Measurements from ENCODE around the gene CD9. TPM values are rescaled to one million over a fixed set of nuclear protein-coding genes. Genes with fewer than 3 reads are reported as not detected.

CD9 gene
- polyA plus RNA-seq, 1 donor from 2014 or later: not detected

DNA sequence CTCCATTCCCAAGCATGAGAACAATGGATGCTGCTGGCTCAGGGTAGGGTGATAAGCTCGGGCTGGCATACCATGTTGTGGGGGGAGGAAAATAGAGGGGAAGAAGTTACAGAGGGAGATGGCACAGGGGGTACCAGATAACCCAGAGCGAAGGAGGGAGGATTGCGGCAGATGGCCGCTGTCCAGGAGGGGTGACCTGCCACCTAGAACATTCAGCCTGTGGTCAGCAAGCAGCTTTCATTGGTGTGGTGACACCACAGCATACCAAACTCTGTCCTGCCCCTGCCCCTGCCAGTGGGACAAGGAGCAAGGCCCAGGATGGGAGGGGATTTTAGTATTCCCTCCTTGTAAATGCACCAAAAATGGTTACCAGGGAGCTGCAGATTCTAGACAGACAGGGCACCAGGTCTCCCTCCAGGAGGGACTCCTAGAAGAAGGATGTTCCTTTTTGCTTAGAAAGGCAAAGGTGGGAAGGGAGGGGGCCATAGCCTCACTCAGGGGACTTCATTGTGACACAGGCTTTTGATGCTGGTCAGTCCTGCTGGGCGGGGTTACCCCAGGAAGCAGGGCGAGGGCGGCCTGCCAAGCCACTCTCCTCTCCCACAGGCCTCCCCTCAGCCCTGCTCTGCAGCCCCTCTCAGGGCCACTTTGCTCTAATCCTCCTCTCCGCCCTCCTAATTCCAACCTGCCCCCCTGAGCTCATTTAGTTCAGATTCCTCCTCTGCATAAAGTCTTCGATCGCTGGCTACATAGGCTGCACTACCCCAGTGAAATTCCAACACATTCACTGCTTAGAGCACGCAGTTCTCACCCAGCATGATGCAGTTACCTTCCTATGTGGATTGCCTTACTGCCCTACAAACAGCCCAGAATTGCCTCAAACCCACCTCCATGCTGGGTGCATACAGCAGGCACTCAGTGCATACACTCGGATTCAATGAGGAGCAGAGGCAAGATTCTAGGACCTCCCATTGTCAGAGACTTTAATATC, 74.3 kb downstream of the CD9 start:
- H3F3A ChIP-seq (ENCODE audit: insufficient read depth, low read length, poor library complexity, severe bottlenecking): no peaks in the 10 kb centered on the region
- H3K4me2 ChIP-seq (ENCODE audit: low read length): no peak overlapping the region
- H3K9me2 ChIP-seq (ENCODE audit: insufficient read depth, low read length): no peaks in the 10 kb centered on the region
- no peaks in the 10 kb centered on the region for H3K9me3 ChIP-seq (ENCODE audit: low read length)
- H3K27me3 ChIP-seq (ENCODE audit: insufficient read depth, low read depth, low read length): peaks cover 13% of the 10 kb centered on the region
- no peaks in the 10 kb centered on the region for H3K79me2 ChIP-seq (replicated peaks; ENCODE audit: insufficient read depth, low read length)
- no peaks in the 10 kb centered on the region for H3K36me3 ChIP-seq (ENCODE audit: insufficient read depth, low read length)
- no peak overlapping the region for H2AFZ ChIP-seq (ENCODE audit: low read depth, low read length)
- no peak overlapping the region for H3K27ac ChIP-seq (ENCODE audit: low read length)
- no peak for TF ChIP-seq TAF1 (IDR thresholded peaks at IDR 0.05; ENCODE audit: low read depth)
- TF ChIP-seq EP300 (conservative IDR thresholded peaks at IDR 0.05; ENCODE audit: poor library complexity, severe bottlenecking): no peak
- no peak for TF ChIP-seq SMC3 (conservative IDR thresholded peaks at IDR 0.05; ENCODE audit: poor library complexity)
- no peak for TF ChIP-seq MXI1 (conservative IDR thresholded peaks at IDR 0.05; ENCODE audit: poor library complexity, severe bottlenecking)
- no peak for TF ChIP-seq EZH2 (IDR thresholded peaks at IDR 0.05; ENCODE audit: borderline replicate concordance, insufficient read depth, low read length, poor library complexity, severe bottlenecking)
- TF ChIP-seq, protein P1, sequence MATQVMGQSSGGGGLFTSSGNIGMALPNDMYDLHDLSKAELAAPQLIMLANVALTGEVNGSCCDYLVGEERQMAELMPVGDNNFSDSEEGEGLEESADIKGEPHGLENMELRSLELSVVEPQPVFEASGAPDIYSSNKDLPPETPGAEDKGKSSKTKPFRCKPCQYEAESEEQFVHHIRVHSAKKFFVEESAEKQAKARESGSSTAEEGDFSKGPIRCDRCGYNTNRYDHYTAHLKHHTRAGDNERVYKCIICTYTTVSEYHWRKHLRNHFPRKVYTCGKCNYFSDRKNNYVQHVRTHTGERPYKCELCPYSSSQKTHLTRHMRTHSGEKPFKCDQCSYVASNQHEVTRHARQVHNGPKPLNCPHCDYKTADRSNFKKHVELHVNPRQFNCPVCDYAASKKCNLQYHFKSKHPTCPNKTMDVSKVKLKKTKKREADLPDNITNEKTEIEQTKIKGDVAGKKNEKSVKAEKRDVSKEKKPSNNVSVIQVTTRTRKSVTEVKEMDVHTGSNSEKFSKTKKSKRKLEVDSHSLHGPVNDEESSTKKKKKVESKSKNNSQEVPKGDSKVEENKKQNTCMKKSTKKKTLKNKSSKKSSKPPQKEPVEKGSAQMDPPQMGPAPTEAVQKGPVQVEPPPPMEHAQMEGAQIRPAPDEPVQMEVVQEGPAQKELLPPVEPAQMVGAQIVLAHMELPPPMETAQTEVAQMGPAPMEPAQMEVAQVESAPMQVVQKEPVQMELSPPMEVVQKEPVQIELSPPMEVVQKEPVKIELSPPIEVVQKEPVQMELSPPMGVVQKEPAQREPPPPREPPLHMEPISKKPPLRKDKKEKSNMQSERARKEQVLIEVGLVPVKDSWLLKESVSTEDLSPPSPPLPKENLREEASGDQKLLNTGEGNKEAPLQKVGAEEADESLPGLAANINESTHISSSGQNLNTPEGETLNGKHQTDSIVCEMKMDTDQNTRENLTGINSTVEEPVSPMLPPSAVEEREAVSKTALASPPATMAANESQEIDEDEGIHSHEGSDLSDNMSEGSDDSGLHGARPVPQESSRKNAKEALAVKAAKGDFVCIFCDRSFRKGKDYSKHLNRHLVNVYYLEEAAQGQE (IDR thresholded peaks at IDR 0.05; ENCODE audit: borderline replicate concordance): no peak
- no peak for TF ChIP-seq POLR2AphosphoS5 (IDR thresholded peaks at IDR 0.05)
- TF ChIP-seq, protein P2, sequence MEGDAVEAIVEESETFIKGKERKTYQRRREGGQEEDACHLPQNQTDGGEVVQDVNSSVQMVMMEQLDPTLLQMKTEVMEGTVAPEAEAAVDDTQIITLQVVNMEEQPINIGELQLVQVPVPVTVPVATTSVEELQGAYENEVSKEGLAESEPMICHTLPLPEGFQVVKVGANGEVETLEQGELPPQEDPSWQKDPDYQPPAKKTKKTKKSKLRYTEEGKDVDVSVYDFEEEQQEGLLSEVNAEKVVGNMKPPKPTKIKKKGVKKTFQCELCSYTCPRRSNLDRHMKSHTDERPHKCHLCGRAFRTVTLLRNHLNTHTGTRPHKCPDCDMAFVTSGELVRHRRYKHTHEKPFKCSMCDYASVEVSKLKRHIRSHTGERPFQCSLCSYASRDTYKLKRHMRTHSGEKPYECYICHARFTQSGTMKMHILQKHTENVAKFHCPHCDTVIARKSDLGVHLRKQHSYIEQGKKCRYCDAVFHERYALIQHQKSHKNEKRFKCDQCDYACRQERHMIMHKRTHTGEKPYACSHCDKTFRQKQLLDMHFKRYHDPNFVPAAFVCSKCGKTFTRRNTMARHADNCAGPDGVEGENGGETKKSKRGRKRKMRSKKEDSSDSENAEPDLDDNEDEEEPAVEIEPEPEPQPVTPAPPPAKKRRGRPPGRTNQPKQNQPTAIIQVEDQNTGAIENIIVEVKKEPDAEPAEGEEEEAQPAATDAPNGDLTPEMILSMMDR (IDR thresholded peaks at IDR 0.05; ENCODE audit: poor library complexity, severe bottlenecking): no peak
- no peak for TF ChIP-seq RAD21 (conservative IDR thresholded peaks at IDR 0.05)
- H3K4me3 ChIP-seq (ENCODE audit: low read length): no peak overlapping the region
- no peaks in the 10 kb centered on the region for H4K20me1 ChIP-seq (ENCODE audit: insufficient read depth)
- no peak overlapping the region for H3K9ac ChIP-seq (ENCODE audit: low read length)

DNA sequence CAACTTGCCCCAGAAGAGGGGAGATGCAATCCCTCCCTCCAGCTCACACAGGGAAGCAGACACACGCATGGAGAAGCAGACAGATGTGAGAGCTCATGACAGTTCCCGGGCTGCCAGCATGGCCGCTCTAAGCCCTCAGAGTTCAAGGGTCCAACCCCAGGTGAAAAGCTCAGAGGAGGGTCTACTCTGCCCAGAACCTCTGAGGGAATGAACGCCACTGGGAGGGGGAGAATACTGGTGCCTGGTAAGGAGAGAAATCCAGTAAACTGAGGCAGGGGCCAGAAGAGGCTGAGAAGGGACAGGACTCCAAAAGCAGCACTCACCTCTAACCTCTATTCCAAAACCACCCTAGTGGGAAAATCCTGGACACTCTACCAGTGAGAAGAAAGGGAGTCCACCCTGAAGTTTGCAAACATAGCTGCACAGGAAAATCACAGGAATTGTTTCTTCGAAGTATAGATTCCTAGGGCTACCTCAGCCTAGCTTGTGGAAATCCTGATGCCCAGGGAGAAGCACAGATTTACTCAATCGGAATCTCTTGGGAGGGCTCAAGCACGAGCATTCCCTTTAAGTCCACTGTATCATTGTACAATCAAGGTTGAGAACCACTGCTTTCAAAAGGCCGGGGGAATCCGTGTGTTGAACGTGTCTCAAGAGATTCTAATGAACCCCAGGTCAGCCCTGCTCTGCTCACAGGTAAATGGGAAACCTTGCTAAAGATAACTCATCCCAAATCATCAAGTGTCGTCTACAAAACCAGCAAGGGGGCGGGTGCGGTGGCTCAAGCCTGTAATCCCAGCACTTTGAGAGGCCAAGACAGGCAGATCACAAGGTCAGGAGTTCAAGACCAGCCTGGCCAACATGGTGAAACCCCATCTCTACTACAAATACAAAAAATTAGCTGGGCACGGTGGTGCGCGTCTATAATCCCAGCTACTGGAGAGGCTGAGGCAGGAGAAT, 76.0 kb downstream of the CD9 start:
- peaks cover 13% of the 10 kb centered on the region for H3K27me3 ChIP-seq (ENCODE audit: insufficient read depth, low read depth, low read length)
- no peak overlapping the region for H3K9ac ChIP-seq (ENCODE audit: low read length)
- TF ChIP-seq SMC3 (conservative IDR thresholded peaks at IDR 0.05; ENCODE audit: poor library complexity): no peak
- TF ChIP-seq RAD21 (conservative IDR thresholded peaks at IDR 0.05): no peak
- TF ChIP-seq EZH2 (IDR thresholded peaks at IDR 0.05; ENCODE audit: borderline replicate concordance, insufficient read depth, low read length, poor library complexity, severe bottlenecking): no peak
- TF ChIP-seq, protein P2 (IDR thresholded peaks at IDR 0.05; ENCODE audit: poor library complexity, severe bottlenecking): no peak
- no peak for TF ChIP-seq EP300 (conservative IDR thresholded peaks at IDR 0.05; ENCODE audit: poor library complexity, severe bottlenecking)
- TF ChIP-seq POLR2AphosphoS5 (IDR thresholded peaks at IDR 0.05): no peak
- no peak for TF ChIP-seq TAF1 (IDR thresholded peaks at IDR 0.05; ENCODE audit: low read depth)
- TF ChIP-seq, protein P1 (IDR thresholded peaks at IDR 0.05; ENCODE audit: borderline replicate concordance): no peak
- TF ChIP-seq MXI1 (conservative IDR thresholded peaks at IDR 0.05; ENCODE audit: poor library complexity, severe bottlenecking): no peak
- no peaks in the 10 kb centered on the region for H3K36me3 ChIP-seq (ENCODE audit: insufficient read depth, low read length)
- H4K20me1 ChIP-seq (ENCODE audit: insufficient read depth): no peaks in the 10 kb centered on the region
- no peaks in the 10 kb centered on the region for H3K79me2 ChIP-seq (replicated peaks; ENCODE audit: insufficient read depth, low read length)
- H3K9me3 ChIP-seq (ENCODE audit: low read length): no peaks in the 10 kb centered on the region
- H3K9me2 ChIP-seq (ENCODE audit: insufficient read depth, low read length): no peaks in the 10 kb centered on the region
- no peaks in the 10 kb centered on the region for H3F3A ChIP-seq (ENCODE audit: insufficient read depth, low read length, poor library complexity, severe bottlenecking)
- H3K4me3 ChIP-seq (ENCODE audit: low read length): no peak overlapping the region
- no peak overlapping the region for H3K27ac ChIP-seq (ENCODE audit: low read length)
- H2AFZ ChIP-seq (ENCODE audit: low read depth, low read length): no peak overlapping the region
- no peak overlapping the region for H3K4me2 ChIP-seq (ENCODE audit: low read length)
